GM18868 (cell line): ENCODE measurements around the gene MISP.

Source experiments
- ATAC-seq: cut with Tn5 transposase; IDR thresholded peaks from one replicate; pipeline ENCODE4 v1.9.1; 2021; ENCODE audit warnings: mild to moderate bottlenecking, moderate library complexity; ENCODE audit not compliant: unreplicated experiment

MISP gene

GRCh38 chr19:806815-807421 is 56.0 kb downstream of the MISP start:
- ATAC-seq, result no peak

DNA sequence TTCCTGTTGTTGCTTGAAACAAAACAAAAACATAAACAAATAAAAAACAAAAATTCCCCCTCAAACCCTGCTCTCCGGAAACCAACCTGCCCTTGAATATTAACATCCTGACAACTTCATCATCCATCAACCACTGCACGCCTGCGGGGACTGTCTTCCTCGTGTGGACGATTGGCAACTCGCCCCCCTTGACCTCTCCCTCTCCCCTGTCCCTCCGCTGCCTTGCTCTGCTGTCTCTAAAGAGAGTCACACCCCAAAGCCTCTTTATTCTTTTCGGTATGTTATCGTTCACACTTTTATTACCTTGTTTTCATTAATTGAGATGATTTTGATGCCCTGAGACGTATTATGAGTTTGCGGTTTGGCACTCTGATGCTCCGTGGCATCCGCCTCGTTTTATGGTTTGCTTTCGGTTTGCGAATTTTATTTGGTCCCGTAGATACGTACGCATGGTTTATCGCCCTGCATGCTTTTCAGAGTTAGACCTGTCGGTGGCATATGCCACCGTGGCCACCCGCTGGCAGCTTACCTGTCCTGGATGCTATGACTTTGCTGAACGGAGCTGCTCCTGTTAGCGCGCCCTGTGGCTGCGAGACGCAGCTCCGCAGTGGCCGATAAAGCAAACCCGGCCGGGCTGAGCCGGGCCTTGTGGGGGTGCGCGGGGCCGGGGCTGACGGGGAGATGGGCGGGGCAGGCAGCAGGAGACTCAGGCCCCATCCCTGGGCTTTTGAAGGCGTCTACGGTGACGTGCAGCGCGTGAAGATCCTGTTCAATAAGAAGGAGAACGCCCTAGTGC is 56.9 kb downstream of the MISP start:
- ATAC-seq, result no peak

GRCh38 chr19:808423-808775 is 57.5 kb downstream of the MISP start:
- ATAC-seq, result no peak

DNA sequence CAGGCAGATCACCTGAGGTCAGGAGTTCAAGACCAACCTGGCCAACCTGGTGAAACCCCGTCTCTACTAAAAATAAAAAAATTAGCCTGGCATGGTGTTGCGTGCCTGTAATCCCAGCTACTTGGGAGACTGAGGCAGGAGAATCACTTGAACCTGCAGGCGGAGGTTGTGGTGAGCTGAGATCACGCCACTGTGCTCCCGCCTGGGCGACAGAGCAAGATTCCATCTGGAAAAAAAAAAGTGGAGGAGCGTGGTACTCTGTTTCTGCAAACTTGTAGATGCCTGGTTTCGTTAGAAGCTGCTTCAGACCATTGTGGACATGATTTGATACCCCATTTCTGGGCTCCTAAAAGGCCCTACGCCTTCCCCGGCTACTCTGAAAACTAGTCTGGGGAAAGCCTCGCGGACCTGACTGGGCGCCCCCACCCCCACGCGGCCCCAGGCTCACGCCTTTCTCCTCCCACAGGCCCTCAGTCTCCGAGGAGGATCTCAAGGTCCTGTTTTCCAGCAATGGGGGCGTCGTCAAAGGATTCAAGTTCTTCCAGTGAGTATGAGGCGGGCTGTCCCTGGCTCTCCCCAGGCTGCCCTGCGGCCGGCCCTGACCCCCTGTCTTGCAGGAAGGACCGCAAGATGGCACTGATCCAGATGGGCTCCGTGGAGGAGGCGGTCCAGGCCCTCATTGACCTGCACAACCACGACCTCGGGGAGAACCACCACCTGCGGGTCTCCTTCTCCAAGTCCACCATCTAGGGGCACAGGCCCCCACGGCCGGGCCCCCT is 59.4 kb downstream of the MISP start:
- no peak for ATAC-seq

DNA sequence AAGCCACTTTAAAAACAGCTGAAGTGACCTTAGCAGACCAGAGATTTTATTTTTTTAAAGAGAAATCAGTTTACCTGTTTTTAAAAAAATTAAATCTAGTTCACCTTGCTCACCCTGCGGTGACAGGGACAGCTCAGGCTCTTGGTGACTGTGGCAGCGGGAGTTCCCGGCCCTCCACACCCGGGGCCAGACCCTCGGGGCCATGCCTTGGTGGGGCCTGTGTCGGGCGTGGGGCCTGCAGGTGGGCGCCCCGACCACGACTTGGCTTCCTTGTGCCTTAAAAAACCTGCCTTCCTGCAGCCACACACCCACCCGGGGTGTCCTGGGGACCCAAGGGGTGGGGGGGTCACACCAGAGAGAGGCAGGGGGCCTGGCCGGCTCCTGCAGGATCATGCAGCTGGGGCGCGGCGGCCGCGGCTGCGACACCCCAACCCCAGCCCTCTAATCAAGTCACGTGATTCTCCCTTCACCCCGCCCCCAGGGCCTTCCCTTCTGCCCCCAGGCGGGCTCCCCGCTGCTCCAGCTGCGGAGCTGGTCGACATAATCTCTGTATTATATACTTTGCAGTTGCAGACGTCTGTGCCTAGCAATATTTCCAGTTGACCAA is 60.1 kb downstream of the MISP start:
- ATAC-seq, result no peak

- ATAC-seq, result no peak
These were observed 60.7 kb downstream of the MISP start for GRCh38 chr19:811506-812048.

DNA sequence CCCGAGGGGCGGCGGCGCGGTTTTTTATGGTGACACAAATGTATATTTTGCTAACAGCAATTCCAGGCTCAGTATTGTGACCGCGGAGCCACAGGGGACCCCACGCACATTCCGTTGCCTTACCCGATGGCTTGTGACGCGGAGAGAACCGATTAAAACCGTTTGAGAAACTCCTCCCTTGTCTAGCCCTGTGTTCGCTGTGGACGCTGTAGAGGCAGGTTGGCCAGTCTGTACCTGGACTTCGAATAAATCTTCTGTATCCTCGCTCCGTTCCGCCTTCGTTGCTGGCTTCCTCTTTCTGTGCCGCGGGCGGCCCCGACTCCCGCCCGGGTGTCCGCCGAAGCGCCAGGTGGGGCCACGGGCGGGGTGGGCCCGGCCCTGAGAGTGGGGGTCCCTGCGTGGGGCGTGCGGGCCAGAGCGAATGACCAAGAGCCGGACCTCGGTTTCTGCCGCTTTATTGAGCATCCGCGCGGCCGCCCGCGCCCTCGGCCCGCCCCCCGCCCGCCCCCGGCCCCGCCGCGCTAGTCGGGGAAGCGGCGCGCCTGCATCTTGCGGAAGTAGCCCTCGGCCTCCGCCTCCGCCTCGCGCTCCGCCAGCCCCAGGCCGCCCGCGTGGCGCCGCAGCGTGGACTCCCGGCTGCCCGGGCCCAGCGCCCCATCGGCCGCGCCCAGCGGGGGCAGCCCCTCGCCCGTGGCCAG is 61.3 kb downstream of the MISP start:
- no peak for ATAC-seq

DNA sequence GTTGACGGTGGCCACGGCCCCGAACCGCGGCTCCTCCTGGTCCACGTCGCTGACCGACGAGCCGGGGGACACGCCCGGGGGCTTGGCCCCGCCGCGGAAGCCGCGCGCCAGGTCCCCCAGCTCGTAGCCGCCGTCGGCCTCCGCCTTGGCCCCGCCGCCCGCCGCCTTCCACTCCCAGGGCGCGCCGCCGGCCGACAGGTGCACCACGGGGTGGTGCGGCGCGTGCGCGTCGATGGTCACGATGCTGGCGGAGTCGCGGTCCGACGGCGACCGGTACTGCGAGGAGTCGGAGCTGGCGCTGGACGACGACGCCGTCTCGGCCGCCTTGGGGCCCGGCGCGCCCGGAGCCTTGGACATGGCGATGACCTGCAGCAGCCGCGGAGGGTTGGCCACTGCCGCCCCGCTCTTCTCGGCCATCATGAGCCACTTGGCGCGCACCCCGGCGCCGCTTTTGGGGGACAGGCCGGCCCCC is 61.9 kb downstream of the MISP start:
- ATAC-seq, result no peak

GRCh38 chr19:813219-814151 is 62.6 kb downstream of the MISP start:
- no peak for ATAC-seq
